Measurements from ENCODE around the gene ADAP1.
"Not testable (repeated sequence)": the region's sequence is repeated elsewhere in the genome, so short reads cannot be mapped to it uniquely, and the experiment has no call there.

ADAP1 gene

DNA sequence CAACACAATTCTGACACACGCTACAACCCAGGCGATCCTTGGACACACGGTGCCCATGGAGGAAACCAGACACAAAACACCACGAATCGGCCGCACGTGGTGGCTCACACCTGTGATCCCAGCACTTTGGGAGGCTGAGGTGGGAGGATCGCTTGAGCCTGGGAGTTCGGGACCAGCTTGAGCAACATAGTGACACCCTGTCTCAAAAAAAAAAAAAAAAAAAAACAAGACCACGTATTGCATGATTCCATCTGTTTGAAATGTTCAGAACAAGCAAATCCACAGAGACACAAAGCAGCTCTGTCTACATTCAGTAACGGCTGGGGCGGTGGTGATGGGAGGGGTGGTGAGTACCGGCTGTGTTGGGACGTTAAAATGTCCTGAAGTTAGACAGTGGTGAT is 25.2 kb downstream of the ADAP1 start:
- Histone ChIP-seq H3K9ac (ENCODE audit: low read length in 5 of 5) (no peak overlapping the region), H3K27ac (ENCODE audit: low read depth, low read length) (no peak overlapping the region), H3K4me3 (ENCODE audit: low read depth in 1 of 5, low read length in 5 of 5) (no peak overlapping the region), H3K36me3 (ENCODE audit: control insufficient read depth in 5 of 5, insufficient read depth in 5 of 5, low read length in 5 of 5) (no peaks in the 10 kb centered on the region), H3K27me3 (ENCODE audit: control insufficient read depth in 5 of 5, insufficient read depth in 4 of 5, low read length in 5 of 5) (peaks cover 0 to 2% (median 0%) of the 10 kb centered on the region in 5 donors), H3K9me3 (ENCODE audit: control insufficient read depth in 5 of 5, low read length in 5 of 5) (no peaks in the 10 kb centered on the region), H3K4me1 (ENCODE audit: control insufficient read depth in 5 of 5, insufficient read depth in 5 of 5, low read length in 5 of 5) (peaks cover 0 to 28% (median 2%) of the 10 kb centered on the region in 5 donors)

DNA sequence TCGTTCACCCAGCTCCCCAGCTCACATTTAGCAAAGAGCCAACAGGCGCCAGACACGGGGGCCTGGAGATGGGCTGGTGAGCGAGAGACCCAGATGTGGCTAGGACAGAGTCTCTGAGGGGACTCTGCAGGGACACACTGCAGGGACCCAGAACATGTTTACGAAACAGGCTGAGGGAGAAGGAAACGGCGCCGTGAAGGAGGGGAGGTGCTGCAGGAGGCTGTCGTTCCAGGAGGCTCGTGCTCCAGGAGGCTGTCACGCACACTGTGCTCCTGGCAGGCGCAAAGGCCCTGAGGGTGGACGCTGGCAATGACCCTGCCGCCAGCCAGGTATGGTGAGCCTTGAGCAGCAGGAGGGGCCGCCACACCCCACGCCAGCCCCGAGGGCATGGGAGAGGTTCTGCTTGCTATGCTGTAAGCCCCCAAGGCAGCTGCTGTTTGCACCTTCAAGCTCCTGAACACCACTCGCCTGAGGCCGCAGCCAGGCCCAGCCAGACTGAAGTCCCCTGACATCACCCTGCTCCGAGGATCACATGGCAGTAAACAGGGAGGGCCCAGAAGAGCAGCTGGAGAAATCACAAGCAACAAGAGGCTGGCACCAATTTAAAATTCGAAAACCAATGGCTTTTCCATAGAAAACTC is 27.3 kb downstream of the ADAP1 start:
- Histone ChIP-seq H3K4me1 (ENCODE audit: control insufficient read depth in 5 of 5, insufficient read depth in 5 of 5, low read length in 5 of 5) (peaks cover 2 to 43% (median 14%) of the 10 kb centered on the region in 5 donors), H3K27me3 (ENCODE audit: control insufficient read depth in 5 of 5, insufficient read depth in 4 of 5, low read length in 5 of 5) (peaks cover 0 to 14% (median 3%) of the 10 kb centered on the region in 5 donors), H3K4me3 (ENCODE audit: low read depth in 1 of 5, low read length in 5 of 5) (no peak overlapping the region), H3K9ac (ENCODE audit: low read length in 5 of 5) (no peak overlapping the region), H3K36me3 (ENCODE audit: control insufficient read depth in 5 of 5, insufficient read depth in 5 of 5, low read length in 5 of 5) (no peaks in the 10 kb centered on the region), H3K27ac (ENCODE audit: low read depth, low read length) (no peak overlapping the region), H3K9me3 (ENCODE audit: control insufficient read depth in 5 of 5, low read length in 5 of 5) (no peaks in the 10 kb centered on the region)

DNA sequence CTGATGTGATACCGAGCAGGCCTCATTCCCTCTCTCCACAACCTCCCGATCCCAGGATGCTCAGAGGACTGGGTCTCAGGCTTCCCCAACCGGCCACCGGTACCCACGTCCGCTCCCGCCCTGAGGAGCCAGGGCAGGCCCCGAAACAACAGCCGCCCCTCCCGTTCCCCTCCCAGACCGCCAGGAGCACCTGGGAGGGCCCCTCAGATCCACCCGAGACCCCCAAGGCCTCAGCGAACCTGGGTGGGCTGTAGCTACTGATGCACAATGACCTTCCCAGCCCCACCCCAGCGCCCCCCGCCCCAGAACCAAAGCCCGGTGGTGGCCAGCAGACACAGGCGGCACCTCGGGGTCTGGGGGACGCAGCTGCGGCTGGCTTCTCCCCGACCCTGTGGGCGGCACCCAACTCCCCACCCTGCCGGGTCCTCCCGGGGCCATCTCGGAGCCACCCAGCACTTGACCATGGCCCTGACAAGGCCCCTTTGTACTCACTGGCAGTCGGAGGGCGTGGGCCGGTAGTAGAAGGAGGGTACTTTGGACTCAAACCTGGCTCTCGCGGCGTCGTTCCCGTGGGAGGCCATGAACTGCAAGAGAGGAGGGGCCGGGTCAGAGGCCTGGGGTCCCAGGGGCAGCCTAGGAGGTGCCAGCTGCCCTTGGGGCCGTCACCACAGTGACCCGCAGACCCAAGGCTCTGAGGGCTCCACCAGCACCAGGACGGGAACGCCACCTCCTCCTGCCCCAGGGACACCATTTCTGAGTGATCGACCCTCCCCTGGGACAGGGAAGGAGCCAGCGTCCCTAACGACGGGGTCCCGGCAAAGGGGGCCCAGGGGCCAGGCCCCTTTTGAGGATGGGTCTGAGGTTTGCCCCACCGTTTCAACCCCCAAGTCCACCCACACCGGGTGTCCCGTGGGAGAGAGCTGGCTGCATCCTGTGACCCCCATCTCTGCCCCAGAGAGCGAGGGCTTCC is 28.1 kb downstream of the ADAP1 start:
- no peak overlapping the region for H3K9ac ChIP-seq (ENCODE audit: low read length in 5 of 5)
- no peak overlapping the region for H3K27ac ChIP-seq (ENCODE audit: low read depth, low read length)
- H3K36me3 ChIP-seq (ENCODE audit: control insufficient read depth in 5 of 5, insufficient read depth in 5 of 5, low read length in 5 of 5), result no peaks in the 10 kb centered on the region
- H3K27me3 ChIP-seq (ENCODE audit: control insufficient read depth in 5 of 5, insufficient read depth in 4 of 5, low read length in 5 of 5), result peaks cover 0 to 14% (median 3%) of the 10 kb centered on the region in 5 donors
- no peak overlapping the region for H3K4me3 ChIP-seq (ENCODE audit: low read depth in 1 of 5, low read length in 5 of 5)
- no peaks in the 10 kb centered on the region for H3K9me3 ChIP-seq (ENCODE audit: control insufficient read depth in 5 of 5, low read length in 5 of 5)
- peaks cover 1 to 44% (median 18%) of the 10 kb centered on the region in 5 donors for H3K4me1 ChIP-seq (ENCODE audit: control insufficient read depth in 5 of 5, insufficient read depth in 5 of 5, low read length in 5 of 5)

DNA sequence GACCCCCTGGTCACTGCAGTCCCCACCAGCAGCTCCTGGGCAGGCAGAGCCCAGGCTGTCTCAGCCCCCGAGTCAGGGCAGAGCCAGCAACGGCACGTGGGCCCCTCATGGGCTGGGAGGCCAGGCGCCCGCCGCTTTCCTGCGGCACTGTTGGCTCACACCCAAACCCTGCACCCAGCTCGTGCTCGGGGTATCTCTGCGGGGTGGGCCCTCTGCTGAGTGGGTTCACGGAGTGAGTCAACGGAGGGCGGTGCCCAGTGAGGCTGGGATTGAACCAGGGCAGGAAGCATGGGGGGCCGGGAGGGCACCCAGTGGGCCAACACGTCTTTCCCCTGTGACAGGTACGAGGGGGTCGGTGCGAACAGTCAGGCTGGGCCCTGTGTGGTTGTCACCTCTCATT is 28.9 kb downstream of the ADAP1 start:
- peaks cover 0 to 40% (median 15%) of the 10 kb centered on the region in 5 donors for H3K4me1 ChIP-seq (ENCODE audit: control insufficient read depth in 5 of 5, insufficient read depth in 5 of 5, low read length in 5 of 5)
- H3K36me3 ChIP-seq (ENCODE audit: control insufficient read depth in 5 of 5, insufficient read depth in 5 of 5, low read length in 5 of 5), result no peaks in the 10 kb centered on the region
- peaks cover 0 to 14% (median 3%) of the 10 kb centered on the region in 5 donors for H3K27me3 ChIP-seq (ENCODE audit: control insufficient read depth in 5 of 5, insufficient read depth in 4 of 5, low read length in 5 of 5)
- no peak overlapping the region for H3K4me3 ChIP-seq (ENCODE audit: low read depth in 1 of 5, low read length in 5 of 5)
- no peaks in the 10 kb centered on the region for H3K9me3 ChIP-seq (ENCODE audit: control insufficient read depth in 5 of 5, low read length in 5 of 5)
- no peak overlapping the region for H3K9ac ChIP-seq (ENCODE audit: low read length in 5 of 5)
- H3K27ac ChIP-seq (ENCODE audit: low read depth, low read length), result no peak overlapping the region

DNA sequence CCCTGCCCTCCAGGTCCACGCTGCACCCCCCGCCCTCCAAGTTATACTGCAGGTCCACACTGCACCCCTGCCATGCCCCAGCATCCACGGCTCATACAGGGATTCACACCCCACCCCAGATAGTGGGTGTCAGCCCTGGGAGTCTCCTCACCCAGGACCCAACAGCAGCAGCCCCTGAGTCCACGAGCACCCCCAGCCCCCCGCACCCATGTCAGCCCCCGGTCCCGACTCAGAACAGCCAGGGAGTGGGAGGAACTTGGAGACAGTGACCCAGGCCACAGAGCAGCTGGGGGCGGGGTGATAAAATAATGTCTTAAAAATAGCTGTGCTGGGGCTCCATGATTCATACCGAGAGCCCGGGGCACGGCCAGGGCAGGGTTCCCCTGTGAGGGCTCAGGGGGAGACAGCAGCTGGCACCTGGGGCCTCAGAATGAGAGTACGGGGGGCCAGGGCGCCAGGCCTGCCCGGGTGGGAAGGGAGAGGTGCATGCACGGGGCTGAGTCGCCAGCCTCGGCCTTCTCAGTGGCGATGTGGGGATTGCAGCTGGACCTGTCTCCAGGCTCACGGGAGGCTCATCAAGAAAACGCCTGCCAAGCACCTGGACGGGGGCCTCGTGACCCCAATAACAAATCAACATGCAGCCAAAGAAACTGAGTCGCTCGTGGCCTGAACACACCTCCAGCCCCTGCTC is 29.8 kb downstream of the ADAP1 start:
- Histone ChIP-seq H3K4me1 (ENCODE audit: control insufficient read depth in 5 of 5, insufficient read depth in 5 of 5, low read length in 5 of 5) (peaks cover 0 to 40% (median 15%) of the 10 kb centered on the region in 5 donors), H3K4me3 (ENCODE audit: low read depth in 1 of 5, low read length in 5 of 5) (no peak overlapping the region), H3K36me3 (ENCODE audit: control insufficient read depth in 5 of 5, insufficient read depth in 5 of 5, low read length in 5 of 5) (no peaks in the 10 kb centered on the region), H3K27ac (ENCODE audit: low read depth, low read length) (no peak overlapping the region), H3K27me3 (ENCODE audit: control insufficient read depth in 5 of 5, insufficient read depth in 4 of 5, low read length in 5 of 5) (peaks cover 0 to 14% (median 3%) of the 10 kb centered on the region in 5 donors), H3K9me3 (ENCODE audit: control insufficient read depth in 5 of 5, low read length in 5 of 5) (no peaks in the 10 kb centered on the region), H3K9ac (ENCODE audit: low read length in 5 of 5) (no peak overlapping the region)

DNA sequence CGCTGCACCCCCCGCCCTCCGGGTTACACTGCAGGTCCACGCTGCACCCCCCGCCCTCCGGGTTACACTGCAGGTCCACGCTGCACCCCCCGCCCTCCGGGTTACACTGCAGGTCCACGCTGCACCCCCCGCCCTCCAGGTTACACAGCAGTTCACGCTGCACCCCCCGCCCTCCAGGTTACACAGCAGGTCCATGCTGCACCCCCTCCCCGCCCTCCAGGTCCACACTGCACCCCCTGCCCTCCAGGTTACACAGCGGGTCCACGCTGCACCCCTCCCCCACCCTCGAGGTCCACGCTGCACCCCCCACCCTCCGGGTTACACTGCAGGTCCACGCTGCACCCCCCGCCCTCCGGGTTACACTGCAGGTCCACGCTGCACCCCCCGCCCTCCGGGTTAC is 30.4 kb downstream of the ADAP1 start:
- H3K27me3 ChIP-seq (ENCODE audit: control insufficient read depth in 5 of 5, insufficient read depth in 4 of 5, low read length in 5 of 5), result peaks cover 0 to 14% (median 3%) of the 10 kb centered on the region in 5 donors
- H3K27ac ChIP-seq (ENCODE audit: low read depth, low read length); H3K4me3 ChIP-seq (ENCODE audit: low read depth in 1 of 5, low read length in 5 of 5); H3K9ac ChIP-seq (ENCODE audit: low read length in 5 of 5); H3K36me3 ChIP-seq (ENCODE audit: control insufficient read depth in 5 of 5, insufficient read depth in 5 of 5, low read length in 5 of 5); H3K9me3 ChIP-seq (ENCODE audit: control insufficient read depth in 5 of 5, low read length in 5 of 5): not testable (repeated sequence)
- H3K4me1 ChIP-seq (ENCODE audit: control insufficient read depth in 5 of 5, insufficient read depth in 5 of 5, low read length in 5 of 5), result peaks cover 0 to 40% (median 15%) of the 10 kb centered on the region in 5 donors

DNA sequence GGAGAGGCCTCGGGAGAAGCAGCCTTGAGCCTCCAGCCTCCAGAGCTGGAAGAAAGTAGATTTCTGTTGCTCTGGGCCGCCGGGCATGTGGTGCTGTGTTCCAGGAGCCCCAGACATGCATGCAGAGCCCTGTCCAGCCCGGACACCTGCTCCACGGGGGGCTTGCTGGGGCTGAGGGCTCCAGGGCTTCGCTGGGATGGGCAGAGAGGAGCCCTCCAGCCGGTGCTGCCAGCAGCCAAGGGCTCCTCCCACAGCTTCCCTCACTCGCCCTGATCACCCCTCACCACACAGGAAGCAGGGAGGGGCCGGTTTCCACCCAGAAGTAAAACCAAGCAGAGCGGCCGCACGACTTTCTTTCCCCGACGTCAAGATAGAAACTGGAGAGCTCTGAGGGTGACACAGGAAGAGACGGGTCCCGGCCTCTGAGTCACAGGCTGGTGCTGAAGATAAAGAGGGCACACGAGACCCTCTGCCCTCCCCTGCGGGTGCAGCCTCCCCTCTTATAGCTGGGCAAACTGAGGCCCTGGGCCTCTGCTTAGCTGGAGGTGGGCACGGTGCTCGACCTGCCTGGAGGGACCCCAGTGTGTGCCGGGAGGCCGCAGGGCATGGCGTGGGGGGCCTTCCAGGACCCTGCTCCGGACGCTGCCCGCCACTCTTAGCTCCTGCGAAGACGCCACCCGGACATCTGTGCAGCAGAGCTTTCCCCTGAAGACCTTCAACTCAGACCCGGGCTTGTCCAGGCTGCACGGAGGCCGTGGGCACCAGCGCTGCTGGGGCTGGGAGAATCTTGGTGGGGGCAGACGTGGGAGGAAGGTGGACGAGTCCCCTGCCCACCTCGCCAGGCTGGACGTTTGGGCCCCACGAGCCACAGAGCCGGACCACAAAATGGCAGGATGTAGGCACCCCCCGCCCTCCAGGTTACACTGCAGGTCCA is 31.1 kb downstream of the ADAP1 start:
- Histone ChIP-seq H3K27ac (ENCODE audit: low read depth, low read length) (no peak overlapping the region), H3K4me3 (ENCODE audit: low read depth in 1 of 5, low read length in 5 of 5) (peak overlapping the region in 1 of 5 donors; percentile 41), H3K36me3 (ENCODE audit: control insufficient read depth in 5 of 5, insufficient read depth in 5 of 5, low read length in 5 of 5) (no peaks in the 10 kb centered on the region), H3K27me3 (ENCODE audit: control insufficient read depth in 5 of 5, insufficient read depth in 4 of 5, low read length in 5 of 5) (peaks cover 0 to 13% (median 3%) of the 10 kb centered on the region in 5 donors), H3K9ac (ENCODE audit: low read length in 5 of 5) (no peak overlapping the region), H3K4me1 (ENCODE audit: control insufficient read depth in 5 of 5, insufficient read depth in 5 of 5, low read length in 5 of 5) (peaks cover 0 to 38% (median 15%) of the 10 kb centered on the region in 5 donors), H3K9me3 (ENCODE audit: control insufficient read depth in 5 of 5, low read length in 5 of 5) (no peaks in the 10 kb centered on the region)

DNA sequence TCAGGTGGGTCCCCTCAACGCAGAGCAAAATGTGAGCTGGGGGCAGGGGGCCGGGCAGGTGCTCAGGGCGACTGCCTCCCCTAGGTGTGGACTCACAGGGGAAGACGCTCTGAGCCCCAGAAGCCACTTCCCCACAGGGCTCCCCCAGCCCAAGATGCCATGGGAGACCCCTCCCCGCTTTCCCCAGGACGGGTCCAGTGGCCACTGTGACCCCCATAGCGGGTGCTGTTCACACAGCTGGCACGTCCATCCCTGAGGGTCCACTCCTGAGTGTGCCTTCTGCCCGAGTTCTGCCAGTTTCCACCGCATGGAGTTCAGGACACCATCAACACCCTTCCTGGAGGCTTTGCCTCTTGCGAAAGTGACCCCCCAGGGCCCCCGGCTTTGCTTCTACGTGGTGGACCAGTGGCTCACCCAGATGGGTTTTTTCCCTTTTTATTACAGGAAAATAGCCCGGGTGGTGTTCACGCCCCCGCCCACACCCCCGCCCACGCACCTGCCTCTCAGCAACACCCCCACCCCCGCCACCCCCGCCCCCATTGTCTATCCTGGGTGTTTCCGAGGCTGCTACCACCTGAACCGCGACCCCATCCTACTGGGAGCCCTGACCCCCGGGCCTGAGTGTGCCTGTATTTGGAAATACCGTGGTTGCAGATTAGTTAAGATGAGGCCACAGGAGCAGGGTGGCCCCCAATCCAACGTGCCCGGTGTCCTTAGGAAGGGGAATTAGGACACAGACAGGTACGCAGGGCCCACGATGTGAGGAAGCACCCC is 32.0 kb downstream of the ADAP1 start:
- H3K9me3 ChIP-seq (ENCODE audit: control insufficient read depth in 5 of 5, low read length in 5 of 5), result no peaks in the 10 kb centered on the region
- peaks cover 0 to 13% (median 3%) of the 10 kb centered on the region in 5 donors for H3K27me3 ChIP-seq (ENCODE audit: control insufficient read depth in 5 of 5, insufficient read depth in 4 of 5, low read length in 5 of 5)
- no peak overlapping the region for H3K27ac ChIP-seq (ENCODE audit: low read depth, low read length)
- H3K4me1 ChIP-seq (ENCODE audit: control insufficient read depth in 5 of 5, insufficient read depth in 5 of 5, low read length in 5 of 5), result peaks cover 0 to 34% (median 15%) of the 10 kb centered on the region in 5 donors
- H3K36me3 ChIP-seq (ENCODE audit: control insufficient read depth in 5 of 5, insufficient read depth in 5 of 5, low read length in 5 of 5), result no peaks in the 10 kb centered on the region
- H3K9ac ChIP-seq (ENCODE audit: low read length in 5 of 5), result no peak overlapping the region
- peak overlapping the region in 1 of 5 donors; percentile 41 for H3K4me3 ChIP-seq (ENCODE audit: low read depth in 1 of 5, low read length in 5 of 5)
